AG09309 (cell line): ENCODE results near the gene FGF3.

Experiments used
- DNase-seq: peaks from one replicate; pipeline ENCODE4 v3.0.0-alpha.2; 2010; ENCODE audit warnings: low read depth
- H3K4me3 ChIP-seq: 2 replicates; pipeline ENCODE4 v1.5.1; 2011; ENCODE audit warnings: mild to moderate bottlenecking, low read depth, low read length, moderate library complexity; ENCODE audit not compliant: control insufficient read depth
- CTCF ChIP-seq: IDR thresholded peaks from 2 replicates; pipeline ENCODE4 v1.5.1; 2011; ENCODE audit warnings: mild to moderate bottlenecking, low read depth, low read length, inconsistent platforms; ENCODE audit not compliant: insufficient read depth, control insufficient read depth; ENCODE audit errors: missing control alignments

FGF3 gene

GRCh38 chr11:69818603-69819441, at the start of gene FGF3:
Gene FGF3 (minus strand): TSS chr11:69819416. CDS start chr11:69818933, 483 bp downstream.
- DNase-seq, result no peak
- no peak for TF ChIP-seq CTCF

GRCh38 chr11:69868871-69869270, 49.7 kb upstream of the FGF3 start:
- TF ChIP-seq CTCF, result no peak
- no peak for DNase-seq
- H3K4me3 ChIP-seq, result no peak overlapping the region

More at GRCh38 chr11:69818603-69819441, at the start of gene FGF3:
- no peak within 1 kb of the TSS for H3K4me3 ChIP-seq

GRCh38 chr11:69868006-69868810, 49.0 kb upstream of the FGF3 start:
- no peak for DNase-seq
- no peak overlapping the region for H3K4me3 ChIP-seq
- no peak for TF ChIP-seq CTCF

- TF ChIP-seq CTCF, result no peak
- no peak for DNase-seq
- H3K4me3 ChIP-seq, result no peak overlapping the region
These were observed 48.1 kb upstream of the FGF3 start for GRCh38 chr11:69867076-69868005.

GRCh38 chr11:69866648-69867047, 47.4 kb upstream of the FGF3 start:
- no peak overlapping the region for H3K4me3 ChIP-seq
- no peak for TF ChIP-seq CTCF
- DNase-seq, result no peak

GRCh38 chr11:69865707-69866106, 46.5 kb upstream of the FGF3 start:
- DNase-seq, result no peak
- TF ChIP-seq CTCF, result no peak

More at GRCh38 chr11:69865707-69866106, 46.5 kb upstream of the FGF3 start:
- H3K4me3 ChIP-seq, result no peak overlapping the region
